PC-9 (cell line): Measurements from ENCODE around the gene NT5DC4. TPM values are rescaled to one million over a fixed set of nuclear protein-coding genes. Genes with fewer than 3 reads are reported as not detected.

Experiments used
- BruUV-seq: library from RNA; stranded (reverse); fragments of 400-500 nt; replicated peaks from 2 replicates; lab custom pipeline; 2021; lab: Mats Ljungman, UMichigan
- CTCF ChIA-PET: fragments of 300-600 bp; sonication (Branson Sonifier 250); formaldehyde crosslinking; loops from one replicate; lab custom pipeline; 2022; ENCODE audit warnings: antibody characterized with exemption; lab: Charles Lee
- POLR2A ChIA-PET: fragments of 300-600 bp; sonication (Branson Sonifier 250); formaldehyde crosslinking; loops from one replicate; lab custom pipeline; 2022; ENCODE audit warnings: antibody characterized with exemption; ENCODE audit not compliant: unreplicated experiment; lab: Charles Lee
- DNase-seq, 2 experiments: peaks; one replicate each; pipeline versions ENCODE4 v3.0.0 to v3.0.0-alpha.2; 2015 to 2022; ENCODE audit warnings: mixed read lengths in 1 of 2
- H2AFZ ChIP-seq: fragments of 200-600 bp; sonication (generic); 2 replicates; pipeline ENCODE4 v1.8.1; 2017; ENCODE audit warnings: antibody characterized with exemption
- H3F3A ChIP-seq: fragments of 200-600 bp; sonication (generic); 2 replicates; pipeline ENCODE4 v1.8.1; 2017; ENCODE audit warnings: antibody characterized with exemption, mild to moderate bottlenecking, low read depth; ENCODE audit not compliant: insufficient read depth
- H3K27ac ChIP-seq: fragments of 200-600 bp; sonication (generic); 2 replicates; pipeline ENCODE4 v1.6.1; 2016; ENCODE audit warnings: mixed run types
- H3K27me3 ChIP-seq: fragments of 200-600 bp; sonication (generic); 2 replicates; pipeline ENCODE4 v1.6.1; 2016; ENCODE audit warnings: low read depth, mixed run types; ENCODE audit not compliant: insufficient read depth
- H3K36me3 ChIP-seq: fragments of 200-600 bp; sonication (generic); 2 replicates; pipeline ENCODE4 v1.6.1; 2016; ENCODE audit warnings: low read depth, mixed run types
- H3K4me1 ChIP-seq: fragments of 200-600 bp; sonication (generic); replicated peaks from 2 replicates; pipeline ENCODE4 v1.6.1; 2016; ENCODE audit warnings: mixed run types; ENCODE audit not compliant: insufficient read depth
- H3K4me2 ChIP-seq: fragments of 200-600 bp; sonication (generic); 2 replicates; pipeline ENCODE4 v1.6.1; 2017; ENCODE audit warnings: mixed run types
- H3K4me3 ChIP-seq: fragments of 200-600 bp; sonication (generic); 2 replicates; pipeline ENCODE4 v1.6.1; 2016; ENCODE audit warnings: mixed run types
- H3K79me2 ChIP-seq: fragments of 200-600 bp; sonication (generic); 2 replicates; pipeline ENCODE4 v1.6.1; 2017; ENCODE audit warnings: low read depth, mixed run types
- H3K9me2 ChIP-seq: fragments of 200-600 bp; sonication (generic); 2 replicates; pipeline ENCODE4 v1.8.1; 2017; ENCODE audit warnings: mild to moderate bottlenecking; ENCODE audit not compliant: insufficient read depth
- H3K9me3 ChIP-seq: fragments of 200-600 bp; sonication (generic); 2 replicates; pipeline ENCODE4 v1.8.1; 2016; ENCODE audit warnings: low read depth; ENCODE audit not compliant: insufficient read depth
- H4K20me1 ChIP-seq: fragments of 200-600 bp; sonication (generic); 2 replicates; pipeline ENCODE4 v1.8.1; 2017; ENCODE audit not compliant: insufficient read depth
- EZH2 ChIP-seq: fragments of 200-600 bp; sonication (generic); IDR thresholded peaks from 2 replicates; pipeline ENCODE4 v1.8.0; 2017; ENCODE audit warnings: antibody characterized with exemption, low read depth
- intact Hi-C: fragments of 100-400 bp; cut with micrococcal nuclease; formaldehyde crosslinking; loops from one replicate; pipeline ENCODE4 v1.10.0; 2022; ENCODE audit not compliant: unreplicated experiment
- total RNA-seq: library from RNA; stranded (reverse); gene quantifications from 2 replicates; pipeline ENCODE4 v1.2.3, GENCODE V29; 2021
- TF ChIP-seq, protein P1 (sequence below): fragments of 200-600 bp; sonication (generic); conservative IDR thresholded peaks from 2 replicates; pipeline ENCODE4 v1.6.1; 2017; ENCODE audit warnings: mixed run types, antibody characterized with exemption, mild to moderate bottlenecking, moderate library complexity

NT5DC4 gene
- total RNA-seq, 1 experiment from 2014 or later = 6.1 TPM

DNA sequence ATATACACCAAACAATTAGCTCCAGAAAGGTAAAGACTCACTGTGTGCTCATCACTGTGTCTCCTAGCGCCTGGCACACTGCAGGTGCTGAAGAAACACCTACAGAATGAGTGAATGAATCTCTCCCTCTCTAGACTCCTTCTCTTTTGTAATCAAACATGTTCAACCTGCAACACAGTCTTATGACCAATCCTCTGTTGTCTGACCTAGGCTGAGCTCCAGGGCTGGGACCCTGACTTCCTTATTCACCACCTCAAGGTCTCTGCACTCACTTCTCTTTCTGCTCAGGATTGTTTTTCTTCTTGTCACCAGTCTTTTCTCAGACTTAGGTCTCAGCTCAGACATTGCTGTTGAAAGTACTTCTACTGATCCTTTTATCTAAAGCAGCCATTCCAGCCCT lies 33.7 kb downstream of the NT5DC4 start:
- H3K9me3 ChIP-seq = no peaks in the 10 kb centered on the region
- H3K36me3 ChIP-seq = peaks cover 27% of the 10 kb centered on the region
- no TSS peak for BruUV-seq
- no peak overlapping the region for H3K4me2 ChIP-seq
- no peaks in the 10 kb centered on the region for H3K27me3 ChIP-seq
- no peak for TF ChIP-seq EZH2
- TF ChIP-seq, protein P1, sequence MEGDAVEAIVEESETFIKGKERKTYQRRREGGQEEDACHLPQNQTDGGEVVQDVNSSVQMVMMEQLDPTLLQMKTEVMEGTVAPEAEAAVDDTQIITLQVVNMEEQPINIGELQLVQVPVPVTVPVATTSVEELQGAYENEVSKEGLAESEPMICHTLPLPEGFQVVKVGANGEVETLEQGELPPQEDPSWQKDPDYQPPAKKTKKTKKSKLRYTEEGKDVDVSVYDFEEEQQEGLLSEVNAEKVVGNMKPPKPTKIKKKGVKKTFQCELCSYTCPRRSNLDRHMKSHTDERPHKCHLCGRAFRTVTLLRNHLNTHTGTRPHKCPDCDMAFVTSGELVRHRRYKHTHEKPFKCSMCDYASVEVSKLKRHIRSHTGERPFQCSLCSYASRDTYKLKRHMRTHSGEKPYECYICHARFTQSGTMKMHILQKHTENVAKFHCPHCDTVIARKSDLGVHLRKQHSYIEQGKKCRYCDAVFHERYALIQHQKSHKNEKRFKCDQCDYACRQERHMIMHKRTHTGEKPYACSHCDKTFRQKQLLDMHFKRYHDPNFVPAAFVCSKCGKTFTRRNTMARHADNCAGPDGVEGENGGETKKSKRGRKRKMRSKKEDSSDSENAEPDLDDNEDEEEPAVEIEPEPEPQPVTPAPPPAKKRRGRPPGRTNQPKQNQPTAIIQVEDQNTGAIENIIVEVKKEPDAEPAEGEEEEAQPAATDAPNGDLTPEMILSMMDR = no peak
- H4K20me1 ChIP-seq = no peaks in the 10 kb centered on the region
- H3K27ac ChIP-seq = no peak overlapping the region
- H2AFZ ChIP-seq = no peak overlapping the region
- no peak for DNase-seq
- intact Hi-C loops = no loop called here
- H3F3A ChIP-seq = peaks cover 7% of the 10 kb centered on the region
- ChIA-PET CTCF (interaction anchor here (0.9 kb wide), 1 partner anchor 186 kb away, joined by 3 read pairs; no protein-coding TSS in a partner anchor), POLR2A (interaction anchor here (0.7 kb wide), 1 partner anchor 176 kb away, joined by 6 read pairs; no protein-coding TSS in a partner anchor)
- H3K79me2 ChIP-seq = no peaks in the 10 kb centered on the region
- no peaks in the 10 kb centered on the region for H3K4me1 ChIP-seq
- no peaks in the 10 kb centered on the region for H3K9me2 ChIP-seq
- H3K4me3 ChIP-seq = no peak overlapping the region

DNA sequence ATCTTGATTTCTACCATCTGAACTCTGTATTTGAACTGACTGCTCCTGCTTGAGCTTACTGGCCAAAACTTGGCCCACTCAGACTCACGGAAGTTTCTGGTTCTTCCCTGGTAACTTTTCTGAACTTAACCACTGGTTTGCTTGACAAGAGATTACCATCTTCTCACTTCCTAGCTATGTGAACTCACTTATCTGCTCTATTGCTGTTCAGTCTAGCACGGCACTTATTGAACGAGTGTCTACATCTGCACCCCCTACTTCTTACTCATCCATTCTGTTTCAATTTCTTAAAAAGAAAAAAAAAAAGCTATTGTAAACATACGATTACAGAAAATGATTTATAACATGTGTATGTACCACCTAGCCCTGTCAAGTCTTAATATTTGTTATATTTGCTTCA lies 34.6 kb downstream of the NT5DC4 start:
- Histone ChIP-seq H3K9me3 (no peaks in the 10 kb centered on the region), H4K20me1 (no peaks in the 10 kb centered on the region), H3F3A (peaks cover 2% of the 10 kb centered on the region), H3K36me3 (peaks cover 35% of the 10 kb centered on the region), H3K79me2 (no peaks in the 10 kb centered on the region), H2AFZ (no peak overlapping the region), H3K27ac (no peak overlapping the region), H3K4me3 (no peak overlapping the region), H3K4me1 (no peaks in the 10 kb centered on the region), H3K27me3 (no peaks in the 10 kb centered on the region), H3K9me2 (no peaks in the 10 kb centered on the region), H3K4me2 (no peak overlapping the region)
- DNase-seq = no peak
- BruUV-seq = no TSS peak
- intact Hi-C loops = no loop called here
- POLR2A ChIA-PET = interaction anchor here (0.6 kb wide), 1 partner anchor 63 kb away, joined by 7 read pairs; no protein-coding TSS in a partner anchor
- TF ChIP-seq, protein P1 = no peak
- TF ChIP-seq EZH2 = no peak
- CTCF ChIA-PET = interaction anchor here (0.5 to 0.9 kb wide), 2 partner anchors 186 to 450 kb away, joined by 3 to 6 read pairs; no protein-coding TSS in a partner anchor

DNA sequence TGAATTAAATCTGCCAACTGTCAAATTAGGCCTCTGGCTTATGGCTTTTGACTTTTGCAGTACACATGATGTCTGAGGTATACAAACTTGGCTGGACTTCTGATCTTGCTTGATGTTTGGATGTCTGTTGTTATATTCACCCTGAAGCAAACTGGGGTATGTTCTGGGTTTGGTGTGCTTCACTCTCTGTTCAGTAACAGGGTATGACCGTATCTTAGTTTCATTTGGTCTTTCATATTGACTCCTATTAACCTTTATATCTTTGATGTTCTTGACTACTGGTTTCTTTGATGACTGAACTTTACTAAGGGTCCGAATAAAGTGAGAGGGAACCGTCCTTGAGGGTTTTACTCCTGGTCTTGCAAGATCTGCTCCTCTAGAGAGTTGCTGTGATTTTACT lies 35.4 kb downstream of the NT5DC4 start:
- H3K36me3 ChIP-seq = peaks cover 36% of the 10 kb centered on the region

More for the DNA sequence above, 35.4 kb downstream of the NT5DC4 start:
- Histone ChIP-seq H3K27me3 (no peaks in the 10 kb centered on the region), H3F3A (no peaks in the 10 kb centered on the region; the same call in 1 of the 2 replicates), H2AFZ (no peak overlapping the region), H3K9me3 (no peaks in the 10 kb centered on the region), H4K20me1 (no peaks in the 10 kb centered on the region), H3K4me3 (no peak overlapping the region), H3K4me1 (no peaks in the 10 kb centered on the region), H3K79me2 (0 out of 2 replicates have a peak, but pooled peaks cover 3% of the 10 kb centered on the region), H3K27ac (no peak overlapping the region), H3K9me2 (no peaks in the 10 kb centered on the region), H3K4me2 (no peak overlapping the region)
- TF ChIP-seq EZH2 = no peak
- TF ChIP-seq, protein P1 = no peak
- POLR2A ChIA-PET = interaction anchor here (0.6 kb wide), 1 partner anchor 64 kb away, joined by 7 read pairs; no protein-coding TSS in a partner anchor
- DNase-seq = no peak
- BruUV-seq = no TSS peak
- CTCF ChIA-PET = no interaction called here
- intact Hi-C loops = no loop called here
